ENCODE measurements around the gene PRDX6. TPM values are rescaled to one million over a fixed set of nuclear protein-coding genes. Genes with fewer than 3 reads are reported as not detected.
"Not testable (repeated sequence)": the region's sequence is repeated elsewhere in the genome, so short reads cannot be mapped to it uniquely, and the experiment has no call there.

Gene PRDX6
- total RNA-seq, 1 experiment from 2014 or later, result 326 TPM

DNA sequence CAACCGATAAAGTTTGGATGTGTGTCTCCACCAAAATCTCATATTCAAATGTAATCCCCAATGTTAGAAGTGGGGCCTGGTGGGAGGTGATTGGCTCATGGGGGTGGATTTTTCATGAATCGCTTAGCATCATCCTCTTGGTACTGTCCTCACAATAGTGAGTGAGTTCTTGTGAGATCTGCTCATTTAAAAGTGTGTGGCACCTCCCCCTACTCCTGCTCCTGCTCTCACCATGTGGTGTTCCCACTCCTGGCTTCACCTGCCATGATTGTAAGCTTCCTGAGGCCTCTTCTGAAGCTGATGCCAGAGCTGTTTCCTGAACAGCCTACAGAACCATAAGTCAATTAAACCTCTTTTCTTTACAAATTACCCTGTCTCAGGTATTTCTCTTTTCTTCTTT is 28.2 kb upstream of the PRDX6 start:
- Histone ChIP-seq H3K36me3 (replicated peaks; ENCODE audit: control insufficient read depth, insufficient read depth, low read length) (no peaks in the 10 kb centered on the region), H3K27me3 (ENCODE audit: control insufficient read depth, insufficient read depth, low read length) (no peaks in the 10 kb centered on the region), H3K4me3 (ENCODE audit: insufficient read depth, low read depth, low read length) (no peak overlapping the region)
- no peak for DNase-seq

DNA sequence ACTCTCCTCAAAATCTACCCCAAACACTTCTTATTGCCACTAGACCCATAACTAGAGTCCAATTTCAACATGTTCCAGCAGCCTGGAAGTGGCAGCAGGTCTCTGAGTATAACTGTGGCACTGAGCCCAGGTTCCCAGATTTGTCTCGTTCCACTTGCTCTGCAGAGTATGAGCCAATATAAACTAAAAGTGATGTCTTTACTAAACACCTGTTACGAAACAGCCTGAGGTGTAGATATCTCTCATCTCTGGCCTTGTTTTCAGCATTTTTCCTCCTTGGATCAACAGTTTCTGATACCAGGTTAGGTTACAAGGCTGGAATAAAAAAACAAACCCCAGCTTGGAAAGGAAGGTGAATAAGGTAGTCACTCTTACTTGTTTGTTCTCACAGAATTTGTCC is 25.2 kb upstream of the PRDX6 start:
- Histone ChIP-seq H3K36me3 (replicated peaks; ENCODE audit: control insufficient read depth, insufficient read depth, low read length) (no peaks in the 10 kb centered on the region), H3K27me3 (ENCODE audit: control insufficient read depth, insufficient read depth, low read length) (no peaks in the 10 kb centered on the region), H3K4me3 (ENCODE audit: insufficient read depth, low read depth, low read length) (no peak overlapping the region)
- DNase-seq, result no peak

DNA sequence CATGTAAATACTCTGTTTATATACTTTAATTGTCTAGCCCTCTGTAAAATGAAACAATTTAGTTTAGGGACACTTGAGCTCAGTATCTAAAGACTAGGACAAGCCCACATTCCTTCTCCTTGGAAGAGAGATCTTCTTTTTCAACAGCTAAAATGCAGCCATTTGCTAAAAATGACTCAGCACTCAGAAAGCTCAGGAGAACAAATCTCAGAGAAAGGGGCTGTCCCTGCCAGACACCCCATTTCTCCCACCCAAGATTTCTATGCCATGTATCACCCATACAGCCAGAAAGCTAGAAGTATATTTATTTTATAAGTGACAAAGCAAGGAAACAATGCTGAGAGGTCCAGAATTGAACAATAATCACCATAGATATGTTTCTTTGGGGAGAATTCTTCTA is 23.2 kb upstream of the PRDX6 start:
- Histone ChIP-seq H3K4me3 (ENCODE audit: insufficient read depth, low read depth, low read length) (no peak overlapping the region), H3K36me3 (replicated peaks; ENCODE audit: control insufficient read depth, insufficient read depth, low read length) (no peaks in the 10 kb centered on the region), H3K27me3 (ENCODE audit: control insufficient read depth, insufficient read depth, low read length) (no peaks in the 10 kb centered on the region)
- DNase-seq, result no peak

- no peak for DNase-seq
- H3K4me3 ChIP-seq (ENCODE audit: insufficient read depth, low read depth, low read length), result no peak overlapping the region
- no peaks in the 10 kb centered on the region; the same call in 1 of the 2 replicates for H3K36me3 ChIP-seq (replicated peaks; ENCODE audit: control insufficient read depth, insufficient read depth, low read length)
- H3K27me3 ChIP-seq (ENCODE audit: control insufficient read depth, insufficient read depth, low read length), result no peaks in the 10 kb centered on the region
These were observed 22.1 kb upstream of the PRDX6 start for GRCh38 chr1:173454966-173455524.

GRCh38 chr1:173459885-173460284 is 17.2 kb upstream of the PRDX6 start:
- H3K27me3 ChIP-seq (ENCODE audit: control insufficient read depth, insufficient read depth, low read length), result no peaks in the 10 kb centered on the region
- no peak for DNase-seq
- H3K4me3 ChIP-seq (ENCODE audit: insufficient read depth, low read depth, low read length), result no peak overlapping the region
- H3K36me3 ChIP-seq (replicated peaks; ENCODE audit: control insufficient read depth, insufficient read depth, low read length), result peaks cover 2% of the 10 kb centered on the region

GRCh38 chr1:173462666-173463065 is 14.5 kb upstream of the PRDX6 start:
- H3K27me3 ChIP-seq (ENCODE audit: control insufficient read depth, insufficient read depth, low read length); H3K36me3 ChIP-seq (replicated peaks; ENCODE audit: control insufficient read depth, insufficient read depth, low read length); H3K4me3 ChIP-seq (ENCODE audit: insufficient read depth, low read depth, low read length); DNase-seq: not testable (repeated sequence)

DNA sequence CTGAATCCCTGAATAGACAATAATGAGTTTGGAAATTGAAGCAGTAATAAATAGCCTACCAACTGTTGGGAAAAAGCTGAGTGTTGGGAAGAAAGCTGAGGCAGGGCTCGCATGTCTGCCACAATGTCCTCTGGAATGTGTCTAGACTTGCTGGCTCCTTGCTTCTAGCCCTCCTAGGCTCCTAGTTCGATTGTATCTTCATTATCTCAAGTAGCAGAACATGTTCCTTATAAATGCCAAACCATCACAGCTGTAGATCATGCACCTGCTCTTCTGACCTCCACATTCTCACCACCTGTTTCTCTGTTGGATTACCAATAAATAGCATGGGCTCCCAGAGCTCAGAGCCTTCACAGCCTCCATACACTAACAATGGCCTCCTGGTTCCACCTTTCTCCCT is 12.9 kb upstream of the PRDX6 start:
- not testable (repeated sequence) for H3K36me3 ChIP-seq (replicated peaks; ENCODE audit: control insufficient read depth, insufficient read depth, low read length); DNase-seq; H3K27me3 ChIP-seq (ENCODE audit: control insufficient read depth, insufficient read depth, low read length); H3K4me3 ChIP-seq (ENCODE audit: insufficient read depth, low read depth, low read length)

GRCh38 chr1:173467426-173467825 is 9.7 kb upstream of the PRDX6 start:
- Histone ChIP-seq H3K4me3 (ENCODE audit: insufficient read depth, low read depth, low read length) (no peak overlapping the region), H3K27me3 (ENCODE audit: control insufficient read depth, insufficient read depth, low read length) (no peaks in the 10 kb centered on the region), H3K36me3 (replicated peaks; ENCODE audit: control insufficient read depth, insufficient read depth, low read length) (peaks cover 1% of the 10 kb centered on the region)
- DNase-seq, result no peak

DNA sequence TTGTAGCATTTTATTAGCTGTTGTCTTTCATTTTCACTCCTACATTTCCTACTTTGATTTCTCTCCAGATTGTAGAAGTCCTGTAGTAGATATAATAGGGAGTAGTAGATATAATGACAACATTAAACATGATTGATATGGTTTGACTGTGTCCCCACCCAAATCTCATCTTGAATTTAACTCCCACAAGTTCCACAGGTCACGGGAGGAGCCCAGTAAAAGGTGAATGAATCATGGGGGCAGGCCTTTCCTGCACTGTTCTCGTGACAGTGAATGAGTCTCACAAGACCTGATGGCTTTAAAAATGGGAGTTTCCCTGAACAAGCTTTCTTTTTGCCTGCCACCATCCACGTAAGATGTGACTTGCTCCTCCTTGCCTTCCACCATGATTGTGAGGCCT is 7.5 kb upstream of the PRDX6 start:
- peaks cover 1% of the 10 kb centered on the region for H3K36me3 ChIP-seq (replicated peaks; ENCODE audit: control insufficient read depth, insufficient read depth, low read length)
- H3K4me3 ChIP-seq (ENCODE audit: insufficient read depth, low read depth, low read length), result no peak overlapping the region
- DNase-seq, result no peak
- no peaks in the 10 kb centered on the region for H3K27me3 ChIP-seq (ENCODE audit: control insufficient read depth, insufficient read depth, low read length)

DNA sequence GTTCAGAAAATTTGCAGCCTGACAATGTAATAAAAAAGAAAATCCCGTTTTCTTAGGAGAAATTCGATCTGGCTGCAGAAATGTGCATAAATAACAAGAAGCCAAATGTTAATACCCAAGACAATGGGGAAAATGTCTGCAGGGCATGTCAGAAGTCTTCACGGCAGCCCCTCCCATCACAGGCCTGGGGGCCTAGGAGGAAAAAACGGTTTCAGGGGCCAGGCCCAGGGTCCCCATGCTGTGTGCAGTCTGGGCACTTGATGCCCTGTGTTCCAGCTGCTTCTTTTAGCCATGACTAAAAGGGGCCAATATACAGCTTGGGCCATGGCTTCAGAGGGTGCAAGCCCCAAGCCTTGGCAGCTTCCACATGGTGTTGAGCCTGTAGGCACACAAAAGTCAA is 6.5 kb upstream of the PRDX6 start:
- H3K4me3 ChIP-seq (ENCODE audit: insufficient read depth, low read depth, low read length), result no peak overlapping the region
- H3K27me3 ChIP-seq (ENCODE audit: control insufficient read depth, insufficient read depth, low read length), result no peaks in the 10 kb centered on the region
- peaks cover 1% of the 10 kb centered on the region for H3K36me3 ChIP-seq (replicated peaks; ENCODE audit: control insufficient read depth, insufficient read depth, low read length)
- DNase-seq, result no peak

DNA sequence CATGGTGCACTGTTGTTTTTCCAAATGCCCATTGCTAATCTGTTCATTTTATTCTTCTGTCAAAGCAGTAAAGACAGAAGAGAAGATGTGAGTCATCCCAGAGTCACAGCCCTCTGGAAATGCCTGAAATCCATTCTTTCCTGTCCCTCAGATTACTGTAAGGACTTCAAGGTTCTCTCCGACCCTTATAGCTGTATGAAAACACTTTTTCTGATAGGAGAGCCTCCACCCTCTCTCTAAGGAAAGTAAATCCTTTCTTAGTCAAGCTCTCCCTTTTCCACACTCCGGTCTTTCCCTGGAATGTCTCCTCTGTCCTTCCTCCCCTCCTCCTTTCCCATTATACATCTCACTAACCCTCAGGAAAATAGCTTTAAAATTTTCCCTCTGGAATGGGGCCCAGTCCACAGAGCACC is 3.5 kb upstream of the PRDX6 start:
- no peak for DNase-seq
- Histone ChIP-seq H3K4me3 (ENCODE audit: insufficient read depth, low read depth, low read length) (no peak overlapping the region), H3K27me3 (ENCODE audit: control insufficient read depth, insufficient read depth, low read length) (no peaks in the 10 kb centered on the region), H3K36me3 (replicated peaks; ENCODE audit: control insufficient read depth, insufficient read depth, low read length) (peaks cover 1% of the 10 kb centered on the region)

- no peak overlapping the region for H3K4me3 ChIP-seq (ENCODE audit: insufficient read depth, low read depth, low read length)
- no peaks in the 10 kb centered on the region for H3K27me3 ChIP-seq (ENCODE audit: control insufficient read depth, insufficient read depth, low read length)
- DNase-seq, result no peak
- peaks cover 1% of the 10 kb centered on the region for H3K36me3 ChIP-seq (replicated peaks; ENCODE audit: control insufficient read depth, insufficient read depth, low read length)
These were observed 2.9 kb upstream of the PRDX6 start for GRCh38 chr1:173474097-173474779.

- not testable (repeated sequence) for DNase-seq; H3K4me3 ChIP-seq (ENCODE audit: insufficient read depth, low read depth, low read length); H3K27me3 ChIP-seq (ENCODE audit: control insufficient read depth, insufficient read depth, low read length); H3K36me3 ChIP-seq (replicated peaks; ENCODE audit: control insufficient read depth, insufficient read depth, low read length)
These were observed 2.2 kb upstream of the PRDX6 start for GRCh38 chr1:173474780-173475421.

- DNase-seq, result no peak
- Histone ChIP-seq H3K27me3 (ENCODE audit: control insufficient read depth, insufficient read depth, low read length) (no peaks in the 10 kb centered on the region), H3K36me3 (replicated peaks; ENCODE audit: control insufficient read depth, insufficient read depth, low read length) (peaks cover 2% of the 10 kb centered on the region), H3K4me3 (ENCODE audit: insufficient read depth, low read depth, low read length) (peak overlapping the region; percentile 96; the same call in 1 of the 2 replicates)
These were observed 1.5 kb upstream of the PRDX6 start for GRCh38 chr1:173475564-173476196.

DNA sequence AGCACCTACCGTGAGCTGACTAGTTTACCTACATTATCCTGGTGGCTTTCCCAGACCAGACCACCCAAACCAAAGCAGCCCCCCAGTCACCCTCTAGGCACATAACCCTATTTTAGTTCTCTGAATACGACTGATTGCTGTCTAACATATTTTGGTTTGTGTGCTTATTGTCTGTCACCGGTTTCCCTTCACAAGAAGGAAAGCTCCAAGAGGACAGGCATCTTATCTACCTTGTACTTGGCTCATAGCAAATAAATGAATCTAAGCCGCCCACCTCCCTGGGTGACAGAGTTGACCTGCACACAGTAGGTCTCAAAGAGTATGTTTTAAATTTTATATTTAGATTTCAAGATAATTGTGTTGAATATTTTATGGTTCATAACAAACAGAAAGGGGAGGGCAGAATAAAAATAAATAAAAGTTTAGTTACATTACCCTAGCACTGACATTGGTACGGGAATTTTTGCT is 904 bp upstream of the PRDX6 start:
- no peaks in the 10 kb centered on the region for H3K27me3 ChIP-seq (ENCODE audit: control insufficient read depth, insufficient read depth, low read length)
- H3K36me3 ChIP-seq (replicated peaks; ENCODE audit: control insufficient read depth, insufficient read depth, low read length), result peaks cover 8% of the 10 kb centered on the region
- DNase-seq, result no peak
- H3K4me3 ChIP-seq (ENCODE audit: insufficient read depth, low read depth, low read length), result peak overlapping the region; percentile 96

Measured in H7 (cell line).